Measurements from ENCODE around the gene CAMTA1.

- TF ChIP-seq POLR2A (IDR thresholded peaks at IDR 0.05) (no peak), POLR2AphosphoS5 (IDR thresholded peaks at IDR 0.05) (no peak), EP300 (IDR thresholded peaks at IDR 0.05) (no peak)
- TF ChIP-seq, protein P1, sequence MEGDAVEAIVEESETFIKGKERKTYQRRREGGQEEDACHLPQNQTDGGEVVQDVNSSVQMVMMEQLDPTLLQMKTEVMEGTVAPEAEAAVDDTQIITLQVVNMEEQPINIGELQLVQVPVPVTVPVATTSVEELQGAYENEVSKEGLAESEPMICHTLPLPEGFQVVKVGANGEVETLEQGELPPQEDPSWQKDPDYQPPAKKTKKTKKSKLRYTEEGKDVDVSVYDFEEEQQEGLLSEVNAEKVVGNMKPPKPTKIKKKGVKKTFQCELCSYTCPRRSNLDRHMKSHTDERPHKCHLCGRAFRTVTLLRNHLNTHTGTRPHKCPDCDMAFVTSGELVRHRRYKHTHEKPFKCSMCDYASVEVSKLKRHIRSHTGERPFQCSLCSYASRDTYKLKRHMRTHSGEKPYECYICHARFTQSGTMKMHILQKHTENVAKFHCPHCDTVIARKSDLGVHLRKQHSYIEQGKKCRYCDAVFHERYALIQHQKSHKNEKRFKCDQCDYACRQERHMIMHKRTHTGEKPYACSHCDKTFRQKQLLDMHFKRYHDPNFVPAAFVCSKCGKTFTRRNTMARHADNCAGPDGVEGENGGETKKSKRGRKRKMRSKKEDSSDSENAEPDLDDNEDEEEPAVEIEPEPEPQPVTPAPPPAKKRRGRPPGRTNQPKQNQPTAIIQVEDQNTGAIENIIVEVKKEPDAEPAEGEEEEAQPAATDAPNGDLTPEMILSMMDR (IDR thresholded peaks at IDR 0.05), result no peak
Observed at GRCh38 chr1:7375329-7375728, 590.1 kb downstream of the CAMTA1 start.

Data from stomach (tissue), 4 donors.